ENCODE measurements around the gene KCNJ9. TPM values are rescaled to one million over a fixed set of nuclear protein-coding genes. Genes with fewer than 3 reads are reported as not detected.

KCNJ9 gene
- total and polyA plus RNA-seq, 4 donors, result not detected

DNA sequence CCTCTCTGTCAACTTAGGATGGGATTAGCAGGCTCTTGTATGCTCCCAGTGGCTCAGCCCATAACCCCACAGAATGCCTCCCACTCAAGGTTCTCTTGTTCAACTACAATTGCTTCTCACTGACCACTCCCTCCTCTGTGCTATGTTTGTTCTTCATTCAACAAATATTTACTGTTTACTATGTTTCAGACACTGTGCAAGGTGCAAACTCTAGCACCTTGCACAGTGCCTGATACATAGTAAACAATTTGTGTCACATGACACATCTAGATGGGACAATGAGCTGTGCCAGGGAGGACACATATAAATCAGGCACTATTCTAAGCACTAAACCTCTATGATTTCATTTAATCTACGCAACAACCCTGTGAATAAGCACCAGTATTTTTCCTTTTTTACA lies 49.6 kb downstream of the KCNJ9 start:
- Histone ChIP-seq H3K9me3 (ENCODE audit: control insufficient read depth in 4 of 4, low read length in 3 of 4) (no peaks in the 10 kb centered on the region), H3K4me3 (ENCODE audit: low read depth in 1 of 3, low read length in 3 of 3) (no peak overlapping the region), H3K4me1 (ENCODE audit: control insufficient read depth in 4 of 4, insufficient read depth in 4 of 4, low read length in 3 of 4) (peaks cover 0 to 3% (median 0%) of the 10 kb centered on the region in 4 donors), H3K36me3 (ENCODE audit: control insufficient read depth in 4 of 4, insufficient read depth in 3 of 4, low read depth in 1 of 4, low read length in 3 of 4) (no peaks in the 10 kb centered on the region), H3K27ac (ENCODE audit: low read depth in 1 of 2, low read length in 2 of 2) (no peak overlapping the region), H3K9ac (ENCODE audit: low read depth in 1 of 2, low read length in 2 of 2) (no peak overlapping the region), H3K27me3 (ENCODE audit: control insufficient read depth in 4 of 4, insufficient read depth in 4 of 4, low read length in 3 of 4) (no peaks in the 10 kb centered on the region)
- TF ChIP-seq EGR1 (IDR thresholded peaks at IDR 0.05; ENCODE audit: low read depth in 2 of 2) (no peak), JUND (IDR thresholded peaks at IDR 0.05) (no peak), GABPA (IDR thresholded peaks at IDR 0.05 in 1 of 2, conservative IDR thresholded peaks at IDR 0.05 in 1 of 2) (no peak), MAX (IDR thresholded peaks at IDR 0.05) (no peak), SP1 (IDR thresholded peaks at IDR 0.05) (no peak), NR2F2 (IDR thresholded peaks at IDR 0.05) (no peak), FOXA2 (IDR thresholded peaks at IDR 0.05) (no peak), HNF4A (conservative IDR thresholded peaks at IDR 0.05) (no peak), RAD21 (IDR thresholded peaks at IDR 0.05) (no peak), REST (IDR thresholded peaks at IDR 0.05) (no peak)
- DNase-seq (ENCODE audit: low spot score), result no peak
- WGBS, result 100% methylated on average over 1 of the region's 1 CpG

DNA sequence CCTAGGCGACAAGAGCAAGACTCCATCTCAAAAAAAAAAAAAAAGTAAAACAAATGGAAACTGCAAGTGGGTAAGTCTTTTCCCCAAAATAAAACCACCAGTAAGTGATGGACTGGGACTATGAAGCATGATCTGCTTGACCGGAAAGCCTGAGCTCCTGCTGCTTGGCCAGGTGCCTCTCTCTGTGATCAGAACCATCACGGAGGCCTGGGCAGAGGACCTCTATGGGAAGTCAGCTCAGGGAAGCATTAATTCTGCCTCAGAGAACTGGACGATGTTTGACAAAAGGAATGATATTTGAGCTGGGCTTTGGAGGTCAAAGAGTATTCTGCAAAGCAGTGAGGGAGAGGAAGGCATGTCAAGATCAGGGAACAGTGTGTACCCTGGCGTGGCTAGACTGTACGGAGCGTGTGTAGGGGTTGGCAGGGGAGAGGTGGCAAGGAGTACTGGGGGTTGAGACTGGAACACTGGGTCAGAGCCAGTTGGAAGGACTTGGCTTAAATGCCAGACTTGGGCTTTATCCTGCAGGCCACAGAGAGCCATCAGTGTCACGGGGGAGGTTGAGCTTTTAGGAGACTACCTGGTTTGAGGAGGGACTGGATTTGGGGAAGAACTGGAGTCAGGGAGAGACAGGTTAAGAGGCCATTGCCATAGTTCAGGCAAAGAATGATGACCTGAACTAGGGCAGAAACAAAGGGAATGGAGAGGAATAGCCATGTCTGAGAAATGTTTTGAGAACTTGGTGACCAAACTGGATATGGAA lies 50.6 kb downstream of the KCNJ9 start:
- H3K36me3 ChIP-seq (ENCODE audit: control insufficient read depth in 4 of 4, insufficient read depth in 3 of 4, low read depth in 1 of 4, low read length in 3 of 4), result no peaks in the 10 kb centered on the region
- H3K27ac ChIP-seq (ENCODE audit: low read depth in 1 of 2, low read length in 2 of 2), result no peak overlapping the region
- H3K4me1 ChIP-seq (ENCODE audit: control insufficient read depth in 4 of 4, insufficient read depth in 4 of 4, low read length in 3 of 4), result peaks cover 0 to 3% (median 0%) of the 10 kb centered on the region in 4 donors
- H3K9ac ChIP-seq (ENCODE audit: low read depth in 1 of 2, low read length in 2 of 2), result no peak overlapping the region
- WGBS, result 52% methylated on average over 8 of the region's 8 CpGs
- no peak overlapping the region for H3K4me3 ChIP-seq (ENCODE audit: low read depth in 1 of 3, low read length in 3 of 3)
- DNase-seq (ENCODE audit: low spot score), result no peak
- no peaks in the 10 kb centered on the region for H3K27me3 ChIP-seq (ENCODE audit: control insufficient read depth in 4 of 4, insufficient read depth in 4 of 4, low read length in 3 of 4)
- H3K9me3 ChIP-seq (ENCODE audit: control insufficient read depth in 4 of 4, low read length in 3 of 4), result no peaks in the 10 kb centered on the region
- TF ChIP-seq ZBTB33 (IDR thresholded peaks at IDR 0.05) (no peak), FOXA1 (IDR thresholded peaks at IDR 0.05) (no peak), FOXA2 (IDR thresholded peaks at IDR 0.05) (no peak), YY1 (IDR thresholded peaks at IDR 0.05) (no peak), NR2F2 (IDR thresholded peaks at IDR 0.05) (no peak), JUND (IDR thresholded peaks at IDR 0.05) (no peak), MAX (IDR thresholded peaks at IDR 0.05) (no peak), GABPA (IDR thresholded peaks at IDR 0.05 in 1 of 2, conservative IDR thresholded peaks at IDR 0.05 in 1 of 2) (no peak), TAF1 (conservative IDR thresholded peaks at IDR 0.05) (no peak), EGR1 (IDR thresholded peaks at IDR 0.05; ENCODE audit: low read depth in 2 of 2) (no peak), HNF4G (IDR thresholded peaks at IDR 0.05) (no peak), REST (IDR thresholded peaks at IDR 0.05) (no peak), SP1 (IDR thresholded peaks at IDR 0.05) (no peak), RXRA (IDR thresholded peaks at IDR 0.05) (no peak), RAD21 (IDR thresholded peaks at IDR 0.05) (no peak), HNF4A (conservative IDR thresholded peaks at IDR 0.05) (no peak)
- TF ChIP-seq, protein P1, sequence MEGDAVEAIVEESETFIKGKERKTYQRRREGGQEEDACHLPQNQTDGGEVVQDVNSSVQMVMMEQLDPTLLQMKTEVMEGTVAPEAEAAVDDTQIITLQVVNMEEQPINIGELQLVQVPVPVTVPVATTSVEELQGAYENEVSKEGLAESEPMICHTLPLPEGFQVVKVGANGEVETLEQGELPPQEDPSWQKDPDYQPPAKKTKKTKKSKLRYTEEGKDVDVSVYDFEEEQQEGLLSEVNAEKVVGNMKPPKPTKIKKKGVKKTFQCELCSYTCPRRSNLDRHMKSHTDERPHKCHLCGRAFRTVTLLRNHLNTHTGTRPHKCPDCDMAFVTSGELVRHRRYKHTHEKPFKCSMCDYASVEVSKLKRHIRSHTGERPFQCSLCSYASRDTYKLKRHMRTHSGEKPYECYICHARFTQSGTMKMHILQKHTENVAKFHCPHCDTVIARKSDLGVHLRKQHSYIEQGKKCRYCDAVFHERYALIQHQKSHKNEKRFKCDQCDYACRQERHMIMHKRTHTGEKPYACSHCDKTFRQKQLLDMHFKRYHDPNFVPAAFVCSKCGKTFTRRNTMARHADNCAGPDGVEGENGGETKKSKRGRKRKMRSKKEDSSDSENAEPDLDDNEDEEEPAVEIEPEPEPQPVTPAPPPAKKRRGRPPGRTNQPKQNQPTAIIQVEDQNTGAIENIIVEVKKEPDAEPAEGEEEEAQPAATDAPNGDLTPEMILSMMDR (IDR thresholded peaks at IDR 0.05; ENCODE audit: low read depth, low read length, missing input control), result no peak

All from liver (tissue), 9 donors.